Trophoblast cell (in vitro differentiated cells and primary cell): Measurements from ENCODE around the gene NPHS1.

Experiments
- DNase-seq, 2 donors: peaks; one replicate each; pipeline ENCODE4 v3.0.0-alpha.2; 2016
- H2AFZ ChIP-seq: 2 replicates; pipeline ENCODE4 v1.6.1; 2013; ENCODE audit warnings: low read length, moderate library complexity, mild to moderate bottlenecking; ENCODE audit not compliant: insufficient read depth, poor library complexity
- H2AK5ac ChIP-seq: 2 replicates; pipeline ENCODE4 v1.6.1; 2013; ENCODE audit warnings: mild to moderate bottlenecking, low read length
- H2BK120ac ChIP-seq: 2 replicates; pipeline ENCODE4 v1.6.1; 2013; ENCODE audit warnings: low read length, mild to moderate bottlenecking, moderate library complexity; ENCODE audit not compliant: insufficient read depth, poor library complexity
- H2BK12ac ChIP-seq: 2 replicates; pipeline ENCODE4 v1.6.1; 2013; ENCODE audit warnings: mild to moderate bottlenecking, low read length, moderate library complexity
- H2BK5ac ChIP-seq: 2 replicates; pipeline ENCODE4 v1.6.1; 2013; ENCODE audit warnings: low read length, low read depth, moderate library complexity, mild to moderate bottlenecking; ENCODE audit not compliant: poor library complexity
- H3K14ac ChIP-seq: 2 replicates; pipeline ENCODE4 v1.6.1; 2013; ENCODE audit warnings: mild to moderate bottlenecking, low read length
- H3K18ac ChIP-seq: 2 replicates; pipeline ENCODE4 v1.6.1; 2013; ENCODE audit warnings: mild to moderate bottlenecking, low read length
- H3K23ac ChIP-seq: 2 replicates; pipeline ENCODE4 v1.6.1; 2013; ENCODE audit warnings: low read length
- H3K27ac ChIP-seq: 2 replicates; pipeline ENCODE4 v1.5.1; 2013; ENCODE audit warnings: low read depth, mild to moderate bottlenecking, inconsistent platforms, low read length, moderate library complexity
- H3K27me3 ChIP-seq: 2 replicates; pipeline ENCODE4 v1.6.1; 2013; ENCODE audit warnings: inconsistent platforms, mild to moderate bottlenecking, low read length, moderate library complexity; ENCODE audit not compliant: insufficient read depth
- H3K36me3 ChIP-seq, 2 experiments: 1 replicate in 1 of 2; 2 replicates in 1 of 2; pipeline ENCODE4 v1.6.1; 2013; ENCODE audit warnings: low read length in 2 of 2, mild to moderate bottlenecking in 2 of 2, moderate library complexity in 1 of 2; ENCODE audit not compliant: insufficient read depth in 2 of 2, control insufficient read depth in 1 of 2
- H3K4ac ChIP-seq: 2 replicates; pipeline ENCODE4 v1.6.1; 2013; ENCODE audit warnings: low read depth, mild to moderate bottlenecking, low read length, moderate library complexity
- H3K4me1 ChIP-seq, 2 experiments: 1 replicate in 1 of 2; 2 replicates in 1 of 2; pipeline ENCODE4 v1.6.1; 2013; ENCODE audit warnings: low read length in 2 of 2, mild to moderate bottlenecking in 2 of 2, moderate library complexity in 1 of 2; ENCODE audit not compliant: insufficient read depth in 2 of 2, control insufficient read depth in 1 of 2
- H3K4me2 ChIP-seq: 2 replicates; pipeline ENCODE4 v1.6.1; 2013; ENCODE audit warnings: inconsistent platforms, mild to moderate bottlenecking, low read length, moderate library complexity
- H3K4me3 ChIP-seq: 2 replicates; pipeline ENCODE4 v1.5.1; 2013; ENCODE audit warnings: mild to moderate bottlenecking, low read depth, low read length, inconsistent platforms
- H3K79me1 ChIP-seq: one replicate; pipeline ENCODE4 v1.6.1; 2013; ENCODE audit warnings: low read length
- H3K79me2 ChIP-seq: 2 replicates; pipeline ENCODE4 v1.6.1; 2013; ENCODE audit warnings: low read length, mild to moderate bottlenecking; ENCODE audit not compliant: control insufficient read depth, insufficient read depth, poor library complexity
- H3K9ac ChIP-seq: 2 replicates; pipeline ENCODE4 v1.6.1; 2013; ENCODE audit warnings: mild to moderate bottlenecking, low read length
- H3K9me3 ChIP-seq: 2 replicates; pipeline ENCODE4 v1.6.1; 2013; ENCODE audit warnings: low read depth, mild to moderate bottlenecking, control low read depth, inconsistent platforms, low read length; ENCODE audit not compliant: insufficient read depth
- H4K12ac ChIP-seq: 2 replicates; pipeline ENCODE4 v1.6.1; 2013; ENCODE audit warnings: low read depth, mild to moderate bottlenecking, low read length, moderate library complexity
- H4K8ac ChIP-seq: 2 replicates; pipeline ENCODE4 v1.6.1; 2013; ENCODE audit warnings: low read depth, mild to moderate bottlenecking, low read length, moderate library complexity
- H4K91ac ChIP-seq: one replicate; pipeline ENCODE4 v1.6.1; 2013; ENCODE audit warnings: low read depth, mild to moderate bottlenecking, low read length, moderate library complexity
- whole genome bisulfite sequencing: extraction: QIAGEN DNeasy Blood & Tissue Kit; methylation state at CpG from one replicate; pipeline ENCODE4 v1.1.7; 2013; ENCODE audit warnings: missing lambda C conversion rate; ENCODE audit not compliant: insufficient read length, insufficient coverage; ENCODE audit errors: extremely low coverage; 5-methylcytosine and 5-hydroxymethylcytosine counted together

The NPHS1 gene

GRCh38 chr19:35833972-35834371 lies 18.3 kb downstream of the NPHS1 start:
- Histone ChIP-seq H3K4me2 (no peak overlapping the region), H2BK5ac (no peak overlapping the region), H2AFZ (no peak overlapping the region), H3K18ac (no peak overlapping the region), H3K36me3 (no peaks in the 10 kb centered on the region), H4K12ac (no peak overlapping the region), H3K79me1 (no peaks in the 10 kb centered on the region), H3K79me2 (no peaks in the 10 kb centered on the region), H3K9ac (no peak overlapping the region), H3K4me3 (no peak overlapping the region), H4K8ac (no peak overlapping the region), H3K27ac (no peak overlapping the region), H2BK120ac (no peak overlapping the region), H3K23ac (no peak overlapping the region), H3K9me3 (peaks cover 6% of the 10 kb centered on the region), H3K14ac (no peak overlapping the region), H3K4ac (no peak overlapping the region), H3K27me3 (no peaks in the 10 kb centered on the region), H2BK12ac (no peak overlapping the region), H3K4me1 (no peaks in the 10 kb centered on the region), H2AK5ac (no peak overlapping the region), H4K91ac (no peak overlapping the region)
- WGBS, result no CpG with 5 or more reads among the region's 7 CpGs
- DNase-seq, result no peak

- Histone ChIP-seq H2BK12ac (no peak overlapping the region), H3K9me3 (peaks cover 6% of the 10 kb centered on the region), H3K18ac (no peak overlapping the region), H3K4me3 (no peak overlapping the region), H2AK5ac (no peak overlapping the region), H4K8ac (no peak overlapping the region), H3K14ac (no peak overlapping the region), H2BK120ac (no peak overlapping the region), H3K4me1 (no peaks in the 10 kb centered on the region), H3K9ac (no peak overlapping the region), H3K27ac (no peak overlapping the region), H3K4me2 (no peak overlapping the region), H3K27me3 (no peaks in the 10 kb centered on the region), H3K4ac (no peak overlapping the region), H3K36me3 (no peaks in the 10 kb centered on the region), H2AFZ (no peak overlapping the region), H3K79me2 (no peaks in the 10 kb centered on the region), H3K79me1 (no peaks in the 10 kb centered on the region), H2BK5ac (no peak overlapping the region), H4K91ac (no peak overlapping the region), H3K23ac (no peak overlapping the region), H4K12ac (no peak overlapping the region)
- DNase-seq, result no peak
- WGBS, result no CpG with 5 or more reads among the region's 4 CpGs
Observed at GRCh38 chr19:35832054-35832453, 20.2 kb downstream of the NPHS1 start.

GRCh38 chr19:35830986-35831385 lies 21.3 kb downstream of the NPHS1 start:
- H2AK5ac ChIP-seq, result no peak overlapping the region
- no peak overlapping the region for H2AFZ ChIP-seq
- H3K27ac ChIP-seq, result no peak overlapping the region
- no peaks in the 10 kb centered on the region for H3K79me1 ChIP-seq
- H2BK120ac ChIP-seq, result no peak overlapping the region
- peaks cover 6% of the 10 kb centered on the region for H3K9me3 ChIP-seq
- H3K4ac ChIP-seq, result no peak overlapping the region
- WGBS, result no CpG with 5 or more reads among the region's 18 CpGs
- H3K23ac ChIP-seq, result no peak overlapping the region
- no peak overlapping the region for H4K91ac ChIP-seq
- no peak overlapping the region for H3K4me2 ChIP-seq
- H3K36me3 ChIP-seq, result no peaks in the 10 kb centered on the region
- no peak overlapping the region for H4K8ac ChIP-seq
- H3K4me1 ChIP-seq, result no peaks in the 10 kb centered on the region
- H4K12ac ChIP-seq, result no peak overlapping the region
- H2BK5ac ChIP-seq, result no peak overlapping the region
- no peak overlapping the region for H3K4me3 ChIP-seq
- no peaks in the 10 kb centered on the region for H3K27me3 ChIP-seq
- no peak for DNase-seq
- no peaks in the 10 kb centered on the region for H3K79me2 ChIP-seq
- H3K9ac ChIP-seq, result no peak overlapping the region
- H2BK12ac ChIP-seq, result no peak overlapping the region
- H3K14ac ChIP-seq, result no peak overlapping the region
- no peak overlapping the region for H3K18ac ChIP-seq

- no peak overlapping the region for H4K91ac ChIP-seq
- no peak overlapping the region for H3K27ac ChIP-seq
- DNase-seq, result peak; percentile 72 to 91
- H3K79me2 ChIP-seq, result no peaks in the 10 kb centered on the region
- H3K23ac ChIP-seq, result no peak overlapping the region
- H3K14ac ChIP-seq, result no peak overlapping the region
- H4K12ac ChIP-seq, result no peak overlapping the region
- no peaks in the 10 kb centered on the region for H3K36me3 ChIP-seq
- H2BK120ac ChIP-seq, result no peak overlapping the region
- H4K8ac ChIP-seq, result no peak overlapping the region
- H3K18ac ChIP-seq, result no peak overlapping the region
- no peak overlapping the region for H3K4me3 ChIP-seq
- H2BK5ac ChIP-seq, result no peak overlapping the region
- no peak overlapping the region for H3K9ac ChIP-seq
- no peak overlapping the region for H2BK12ac ChIP-seq
- no peaks in the 10 kb centered on the region for H3K27me3 ChIP-seq
- H3K9me3 ChIP-seq, result peaks cover 6% of the 10 kb centered on the region
- no peak overlapping the region for H2AFZ ChIP-seq
- no peaks in the 10 kb centered on the region for H3K79me1 ChIP-seq
- WGBS, result no CpG with 5 or more reads among the region's 12 CpGs
- H3K4ac ChIP-seq, result no peak overlapping the region
- H3K4me1 ChIP-seq, result no peaks in the 10 kb centered on the region
- no peak overlapping the region for H3K4me2 ChIP-seq
- H2AK5ac ChIP-seq, result no peak overlapping the region
Observed at GRCh38 chr19:35828692-35829301, 23.5 kb downstream of the NPHS1 start.
